ENCODE measurements around the gene KCNK13.

The KCNK13 gene

GRCh38 chr14:90175631-90176030 lies 113.8 kb downstream of the KCNK13 start:
- Histone ChIP-seq H3K4me3 (ENCODE audit: control insufficient read depth in 1 of 7, extremely low read depth in 1 of 7, insufficient read depth in 4 of 7, low read depth in 2 of 7, low read length in 6 of 7) (no peak overlapping the region), H3K9me3 (ENCODE audit: control extremely low read depth in 1 of 5, control insufficient read depth in 4 of 5, insufficient read depth in 2 of 5, low read depth in 1 of 5, low read length in 4 of 5) (peaks cover 0 to 4% (median 0%) of the 10 kb centered on the region in 5 experiments), H3K4me1 (ENCODE audit: control extremely low read depth in 1 of 4, control insufficient read depth in 4 of 4, insufficient read depth in 4 of 4, low read length in 3 of 4) (no peaks in the 10 kb centered on the region), H3K27ac (ENCODE audit: insufficient read depth in 1 of 2, low read depth in 1 of 2, low read length in 2 of 2, poor library complexity in 1 of 2, severe bottlenecking in 2 of 2) (no peak overlapping the region), H3K27me3 (replicated peaks in 2 of 5; ENCODE audit: control insufficient read depth in 4 of 5, insufficient read depth in 5 of 5, low read length in 4 of 5) (peaks cover 0 to 4% (median 0%) of the 10 kb centered on the region in 5 experiments), H3K36me3 (ENCODE audit: control insufficient read depth in 4 of 4, insufficient read depth in 4 of 4, low read length in 3 of 4) (no peaks in the 10 kb centered on the region)
- WGBS (ENCODE audit: insufficient coverage): 100% methylated on average over 2 of the region's 3 CpGs
- CTCF ChIA-PET: interaction anchor here (0.9 kb wide), 1 partner anchor 10 kb away, joined by 3 read pairs; no protein-coding TSS in a partner anchor
- no peak for DNase-seq
- POLR2A ChIA-PET: no interaction called here

- peaks cover 0 to 4% (median 0%) of the 10 kb centered on the region in 5 experiments for H3K9me3 ChIP-seq (ENCODE audit: control extremely low read depth in 1 of 5, control insufficient read depth in 4 of 5, insufficient read depth in 2 of 5, low read depth in 1 of 5, low read length in 4 of 5)
- POLR2A ChIA-PET: interaction anchor here (0.7 kb wide), 1 partner anchor 1390 kb away, joined by 5 read pairs; no protein-coding TSS in a partner anchor
- no peak overlapping the region for H3K4me3 ChIP-seq (ENCODE audit: control insufficient read depth in 1 of 7, extremely low read depth in 1 of 7, insufficient read depth in 4 of 7, low read depth in 2 of 7, low read length in 6 of 7)
- CTCF ChIA-PET: no interaction called here
- H3K27me3 ChIP-seq (replicated peaks in 2 of 5; ENCODE audit: control insufficient read depth in 4 of 5, insufficient read depth in 5 of 5, low read length in 4 of 5): no peaks in the 10 kb centered on the region
- DNase-seq: no peak
- no peaks in the 10 kb centered on the region for H3K4me1 ChIP-seq (ENCODE audit: control extremely low read depth in 1 of 4, control insufficient read depth in 4 of 4, insufficient read depth in 4 of 4, low read length in 3 of 4)
- H3K27ac ChIP-seq (ENCODE audit: insufficient read depth in 1 of 2, low read depth in 1 of 2, low read length in 2 of 2, poor library complexity in 1 of 2, severe bottlenecking in 2 of 2): no peak overlapping the region
- 100% methylated on average over 1 of the region's 3 CpGs for WGBS (ENCODE audit: insufficient coverage)
- no peaks in the 10 kb centered on the region for H3K36me3 ChIP-seq (ENCODE audit: control insufficient read depth in 4 of 4, insufficient read depth in 4 of 4, low read length in 3 of 4)
Measured at GRCh38 chr14:90177539-90178189, 115.9 kb downstream of the KCNK13 start.

GRCh38 chr14:90179357-90179756 lies 117.6 kb downstream of the KCNK13 start:
- peaks cover 0 to 2% (median 0%) of the 10 kb centered on the region in 5 experiments for H3K27me3 ChIP-seq (replicated peaks in 2 of 5; ENCODE audit: control insufficient read depth in 4 of 5, insufficient read depth in 5 of 5, low read length in 4 of 5)
- ChIA-PET POLR2A (no interaction called here), CTCF (no interaction called here)
- WGBS (ENCODE audit: insufficient coverage): 81% methylated on average over 6 of the region's 7 CpGs
- H3K4me1 ChIP-seq (ENCODE audit: control extremely low read depth in 1 of 4, control insufficient read depth in 4 of 4, insufficient read depth in 4 of 4, low read length in 3 of 4): no peaks in the 10 kb centered on the region
- no peak overlapping the region for H3K4me3 ChIP-seq (ENCODE audit: control insufficient read depth in 1 of 7, extremely low read depth in 1 of 7, insufficient read depth in 4 of 7, low read depth in 2 of 7, low read length in 6 of 7)
- H3K36me3 ChIP-seq (ENCODE audit: control insufficient read depth in 4 of 4, insufficient read depth in 4 of 4, low read length in 3 of 4): no peaks in the 10 kb centered on the region
- no peak overlapping the region for H3K27ac ChIP-seq (ENCODE audit: insufficient read depth in 1 of 2, low read depth in 1 of 2, low read length in 2 of 2, poor library complexity in 1 of 2, severe bottlenecking in 2 of 2)
- H3K9me3 ChIP-seq (ENCODE audit: control extremely low read depth in 1 of 5, control insufficient read depth in 4 of 5, insufficient read depth in 2 of 5, low read depth in 1 of 5, low read length in 4 of 5): peaks cover 0 to 4% (median 0%) of the 10 kb centered on the region in 5 experiments
- no peak for DNase-seq

GRCh38 chr14:90179809-90180779 lies 118.3 kb downstream of the KCNK13 start:
- Histone ChIP-seq H3K4me1 (ENCODE audit: control extremely low read depth in 1 of 4, control insufficient read depth in 4 of 4, insufficient read depth in 4 of 4, low read length in 3 of 4) (no peaks in the 10 kb centered on the region), H3K9me3 (ENCODE audit: control extremely low read depth in 1 of 5, control insufficient read depth in 4 of 5, insufficient read depth in 2 of 5, low read depth in 1 of 5, low read length in 4 of 5) (peaks cover 0 to 4% (median 0%) of the 10 kb centered on the region in 5 experiments), H3K27me3 (replicated peaks in 2 of 5; ENCODE audit: control insufficient read depth in 4 of 5, insufficient read depth in 5 of 5, low read length in 4 of 5) (peaks cover 0 to 2% (median 0%) of the 10 kb centered on the region in 5 experiments), H3K36me3 (ENCODE audit: control insufficient read depth in 4 of 4, insufficient read depth in 4 of 4, low read length in 3 of 4) (no peaks in the 10 kb centered on the region), H3K4me3 (ENCODE audit: control insufficient read depth in 1 of 7, extremely low read depth in 1 of 7, insufficient read depth in 4 of 7, low read depth in 2 of 7, low read length in 6 of 7) (no peak overlapping the region), H3K27ac (ENCODE audit: insufficient read depth in 1 of 2, low read depth in 1 of 2, low read length in 2 of 2, poor library complexity in 1 of 2, severe bottlenecking in 2 of 2) (no peak overlapping the region)
- CTCF ChIA-PET: no interaction called here
- POLR2A ChIA-PET: no interaction called here
- DNase-seq: no peak
- 95% methylated on average over 3 of the region's 4 CpGs for WGBS (ENCODE audit: insufficient coverage)

GRCh38 chr14:90184094-90184493 lies 122.3 kb downstream of the KCNK13 start:
- POLR2A ChIA-PET: no interaction called here
- no peaks in the 10 kb centered on the region for H3K4me1 ChIP-seq (ENCODE audit: control extremely low read depth in 1 of 4, control insufficient read depth in 4 of 4, insufficient read depth in 4 of 4, low read length in 3 of 4)
- WGBS (ENCODE audit: insufficient coverage): 98% methylated on average over 13 of the region's 14 CpGs

GRCh38 chr14:90184571-90185266 lies 122.9 kb downstream of the KCNK13 start:
- WGBS (ENCODE audit: insufficient coverage): 96% methylated on average over 23 of the region's 23 CpGs
- ChIA-PET POLR2A (no interaction called here), CTCF (interaction anchor here (0.9 kb wide), 1 partner anchor 9 kb away, joined by 3 read pairs; no protein-coding TSS in a partner anchor)
- Histone ChIP-seq H3K4me1 (ENCODE audit: control extremely low read depth in 1 of 4, control insufficient read depth in 4 of 4, insufficient read depth in 4 of 4, low read length in 3 of 4) (no peaks in the 10 kb centered on the region), H3K27me3 (replicated peaks in 2 of 5; ENCODE audit: control insufficient read depth in 4 of 5, insufficient read depth in 5 of 5, low read length in 4 of 5) (peaks cover 0 to 2% (median 0%) of the 10 kb centered on the region in 5 experiments), H3K9me3 (ENCODE audit: control extremely low read depth in 1 of 5, control insufficient read depth in 4 of 5, insufficient read depth in 2 of 5, low read depth in 1 of 5, low read length in 4 of 5) (peaks cover 0 to 4% (median 0%) of the 10 kb centered on the region in 5 experiments), H3K4me3 (ENCODE audit: control insufficient read depth in 1 of 7, extremely low read depth in 1 of 7, insufficient read depth in 4 of 7, low read depth in 2 of 7, low read length in 6 of 7) (no peak overlapping the region), H3K27ac (ENCODE audit: insufficient read depth in 1 of 2, low read depth in 1 of 2, low read length in 2 of 2, poor library complexity in 1 of 2, severe bottlenecking in 2 of 2) (no peak overlapping the region), H3K36me3 (ENCODE audit: control insufficient read depth in 4 of 4, insufficient read depth in 4 of 4, low read length in 3 of 4) (no peaks in the 10 kb centered on the region)
- DNase-seq: no peak

More at GRCh38 chr14:90184094-90184493, 122.3 kb downstream of the KCNK13 start:
- H3K27ac ChIP-seq (ENCODE audit: insufficient read depth in 1 of 2, low read depth in 1 of 2, low read length in 2 of 2, poor library complexity in 1 of 2, severe bottlenecking in 2 of 2): no peak overlapping the region
- peaks cover 0 to 4% (median 0%) of the 10 kb centered on the region in 5 experiments for H3K9me3 ChIP-seq (ENCODE audit: control extremely low read depth in 1 of 5, control insufficient read depth in 4 of 5, insufficient read depth in 2 of 5, low read depth in 1 of 5, low read length in 4 of 5)
- no peaks in the 10 kb centered on the region for H3K36me3 ChIP-seq (ENCODE audit: control insufficient read depth in 4 of 4, insufficient read depth in 4 of 4, low read length in 3 of 4)
- CTCF ChIA-PET: no interaction called here
- no peak overlapping the region for H3K4me3 ChIP-seq (ENCODE audit: control insufficient read depth in 1 of 7, extremely low read depth in 1 of 7, insufficient read depth in 4 of 7, low read depth in 2 of 7, low read length in 6 of 7)
- H3K27me3 ChIP-seq (replicated peaks in 2 of 5; ENCODE audit: control insufficient read depth in 4 of 5, insufficient read depth in 5 of 5, low read length in 4 of 5): peaks cover 0 to 2% (median 0%) of the 10 kb centered on the region in 5 experiments
- no peak for DNase-seq

All from common myeloid progenitor, CD34-positive (primary cell).